ENCODE data around the gene MSI2.

Gene MSI2

DNA sequence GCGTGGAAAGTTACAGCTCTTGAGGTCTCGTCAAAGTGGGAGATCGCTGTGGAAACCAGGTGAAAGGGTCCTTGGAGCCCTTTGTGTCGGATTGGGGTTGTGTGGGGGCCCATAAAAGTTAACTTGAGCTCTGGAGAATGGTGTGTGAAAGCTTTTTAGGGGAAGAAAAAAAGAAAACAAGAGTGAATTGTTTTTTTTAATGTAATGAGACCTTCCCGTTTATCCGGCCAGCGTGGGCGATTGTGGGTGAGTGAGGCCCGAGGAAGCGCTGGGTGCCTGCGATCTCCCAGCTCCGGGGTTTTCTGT is 150.6 kb downstream of the MSI2 start:
- ChIA-PET CTCF (no interaction called here), POLR2A (no interaction called here)
- no peak for DNase-seq (ENCODE audit: extremely low spot score)
- TF ChIP-seq CTBP1 (IDR thresholded peaks at IDR 0.05; ENCODE audit: borderline replicate concordance) (no peak), NFRKB (IDR thresholded peaks at IDR 0.05) (no peak), BHLHE40 (IDR thresholded peaks at IDR 0.05; ENCODE audit: borderline replicate concordance) (no peak), TARDBP (IDR thresholded peaks at IDR 0.05) (no peak)
- TF ChIP-seq, protein P1, sequence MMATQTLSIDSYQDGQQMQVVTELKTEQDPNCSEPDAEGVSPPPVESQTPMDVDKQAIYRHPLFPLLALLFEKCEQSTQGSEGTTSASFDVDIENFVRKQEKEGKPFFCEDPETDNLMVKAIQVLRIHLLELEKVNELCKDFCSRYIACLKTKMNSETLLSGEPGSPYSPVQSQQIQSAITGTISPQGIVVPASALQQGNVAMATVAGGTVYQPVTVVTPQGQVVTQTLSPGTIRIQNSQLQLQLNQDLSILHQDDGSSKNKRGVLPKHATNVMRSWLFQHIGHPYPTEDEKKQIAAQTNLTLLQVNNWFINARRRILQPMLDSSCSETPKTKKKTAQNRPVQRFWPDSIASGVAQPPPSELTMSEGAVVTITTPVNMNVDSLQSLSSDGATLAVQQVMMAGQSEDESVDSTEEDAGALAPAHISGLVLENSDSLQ (IDR thresholded peaks at IDR 0.05), result no peak

DNA sequence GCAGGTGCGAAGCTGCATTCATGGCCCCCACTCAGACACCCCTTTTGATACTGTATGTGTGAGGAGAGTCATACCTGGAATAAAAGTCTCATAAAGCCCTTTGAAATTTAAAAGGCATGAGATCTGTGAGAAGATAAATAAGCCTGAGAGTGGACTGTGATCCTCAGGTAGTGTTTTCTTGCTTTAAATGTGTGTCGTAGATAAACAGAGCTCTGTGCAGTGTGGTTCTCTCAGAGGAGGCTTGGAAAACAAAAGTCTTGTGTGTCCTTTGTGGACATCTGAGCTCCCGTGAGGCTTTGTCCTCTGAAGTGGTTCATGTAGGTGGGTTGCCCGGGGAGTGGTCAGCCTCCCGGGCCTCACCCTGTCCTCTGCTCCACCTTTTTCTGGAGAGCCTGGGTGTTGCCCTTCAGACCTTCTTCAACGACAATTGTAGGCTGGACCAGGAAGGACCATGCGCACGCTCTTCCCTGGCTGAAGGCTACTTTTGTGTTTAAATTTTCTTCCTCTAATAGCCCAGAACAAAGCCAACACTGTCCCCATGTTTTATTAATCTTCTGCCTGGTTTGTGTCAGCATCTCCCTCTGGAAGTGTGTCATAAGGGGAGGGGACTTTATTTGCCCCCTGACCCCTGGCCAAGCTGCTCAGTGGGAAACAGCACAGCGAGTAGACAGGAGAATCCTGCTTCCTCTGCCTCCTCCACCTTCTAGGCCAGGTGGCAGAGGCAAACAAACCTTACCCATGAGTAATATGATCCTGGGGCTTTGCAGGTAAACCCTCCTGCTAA is 151.2 kb downstream of the MSI2 start:
- TF ChIP-seq LEF1 (IDR thresholded peaks at IDR 0.05; ENCODE audit: borderline replicate concordance), result no peak
- TF ChIP-seq FOXK2 (IDR thresholded peaks at IDR 0.05), result no peak
- TF ChIP-seq ELF4 (IDR thresholded peaks at IDR 0.05), result no peak
- TF ChIP-seq, protein P1 (IDR thresholded peaks at IDR 0.05), result no peak
- no peak for TF ChIP-seq L3MBTL2 (conservative IDR thresholded peaks at IDR 0.05)
- TF ChIP-seq FOXA1 (IDR thresholded peaks at IDR 0.05), result no peak
- no peak for TF ChIP-seq HDGF (IDR thresholded peaks at IDR 0.05; ENCODE audit: borderline replicate concordance)
- TF ChIP-seq BHLHE40 (IDR thresholded peaks at IDR 0.05; ENCODE audit: borderline replicate concordance), result no peak
- TF ChIP-seq SP1 (IDR thresholded peaks at IDR 0.05), result no peak
- no peak for TF ChIP-seq ARNT (IDR thresholded peaks at IDR 0.05)
- TF ChIP-seq NFRKB (IDR thresholded peaks at IDR 0.05), result no peak
- no peak for TF ChIP-seq SUZ12 (IDR thresholded peaks at IDR 0.05)
- TF ChIP-seq FOXM1 (IDR thresholded peaks at IDR 0.05; ENCODE audit: borderline replicate concordance), result no peak
- TF ChIP-seq ZNF384 (IDR thresholded peaks at IDR 0.05), result no peak
- TF ChIP-seq CTBP1 (IDR thresholded peaks at IDR 0.05; ENCODE audit: borderline replicate concordance), result no peak
- no peak for TF ChIP-seq TARDBP (IDR thresholded peaks at IDR 0.05)
- ChIA-PET POLR2A (interaction anchor here (1.1 kb wide), 1 partner anchor 71 kb away, joined by 3 read pairs; no protein-coding TSS in a partner anchor), CTCF (no interaction called here)
- DNase-seq (ENCODE audit: extremely low spot score), result no peak

DNA sequence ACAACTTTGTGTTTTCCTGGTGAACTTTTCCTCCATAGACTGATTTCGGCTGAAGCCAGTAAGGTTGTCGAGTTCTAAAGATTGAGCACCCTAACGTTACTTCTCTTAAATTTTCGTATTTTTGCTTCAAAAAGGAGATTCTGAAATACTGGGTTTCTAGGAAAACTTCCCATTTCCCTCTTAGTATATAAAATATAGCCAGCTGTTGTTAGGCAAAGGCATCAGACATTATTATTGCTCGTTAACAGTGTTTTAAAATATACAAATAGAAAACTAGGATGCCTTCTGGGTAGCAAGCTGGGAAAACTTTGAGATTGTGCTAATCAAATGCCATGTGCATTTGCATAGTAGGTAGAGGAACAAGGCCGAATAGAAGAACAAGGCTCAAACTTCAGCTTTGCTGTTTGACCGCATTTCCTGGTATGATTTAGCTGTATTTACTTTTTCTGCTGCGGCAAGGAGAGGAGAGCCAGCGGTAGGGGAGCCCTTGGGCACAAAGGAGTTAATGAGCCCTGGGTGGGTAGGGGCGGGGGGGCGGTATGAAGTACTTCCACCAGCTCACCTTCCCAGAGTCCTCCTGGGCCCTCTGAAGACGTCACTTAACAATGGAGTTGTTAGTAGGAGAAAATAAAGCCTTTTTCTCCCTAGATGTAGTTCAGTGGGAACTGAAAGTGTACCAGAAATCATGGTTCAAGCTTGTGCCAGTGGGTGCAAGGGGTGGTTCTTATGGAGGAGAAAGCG is 151.9 kb downstream of the MSI2 start:
- POLR2A ChIA-PET, result interaction anchor here (1.0 to 1.1 kb wide), 2 partner anchors 13 to 72 kb away, joined by 3 to 4 read pairs; no protein-coding TSS in a partner anchor
- CTCF ChIA-PET, result no interaction called here
- DNase-seq (ENCODE audit: extremely low spot score), result no peak
- no peak for TF ChIP-seq SUZ12 (IDR thresholded peaks at IDR 0.05)
- TF ChIP-seq HDGF (IDR thresholded peaks at IDR 0.05; ENCODE audit: borderline replicate concordance), result no peak
- no peak for TF ChIP-seq FOXA1 (IDR thresholded peaks at IDR 0.05)
- no peak for TF ChIP-seq FOXM1 (IDR thresholded peaks at IDR 0.05; ENCODE audit: borderline replicate concordance)
- no peak for TF ChIP-seq CTBP1 (IDR thresholded peaks at IDR 0.05; ENCODE audit: borderline replicate concordance)
- no peak for TF ChIP-seq ARNT (IDR thresholded peaks at IDR 0.05)
- TF ChIP-seq FOXK2 (IDR thresholded peaks at IDR 0.05), result no peak
- no peak for TF ChIP-seq L3MBTL2 (conservative IDR thresholded peaks at IDR 0.05)
- TF ChIP-seq TARDBP (IDR thresholded peaks at IDR 0.05), result no peak

DNA sequence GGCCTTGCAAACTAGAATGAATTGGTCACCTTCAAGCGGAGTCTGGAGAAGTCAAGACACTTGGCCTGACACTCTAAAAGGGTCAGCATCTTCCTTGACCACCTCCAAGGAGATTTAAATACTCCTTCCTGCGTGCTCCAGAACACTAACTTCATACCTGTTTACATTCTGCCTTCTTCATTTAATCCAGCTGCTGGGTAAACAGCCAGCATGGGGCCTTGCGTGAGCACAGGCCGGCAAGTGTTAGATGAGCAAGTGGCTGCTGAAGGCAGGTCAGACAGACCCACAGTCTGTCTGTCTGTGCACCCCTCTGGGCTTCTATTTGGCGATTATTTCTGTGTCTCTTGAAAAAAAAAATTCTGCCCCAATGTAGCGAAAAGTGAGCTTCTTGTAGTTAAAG is 153.8 kb downstream of the MSI2 start:
- DNase-seq (ENCODE audit: extremely low spot score), result no peak
- TF ChIP-seq FOXK2 (IDR thresholded peaks at IDR 0.05) (no peak), ZNF384 (IDR thresholded peaks at IDR 0.05) (no peak), FOXA1 (IDR thresholded peaks at IDR 0.05) (no peak), SP1 (IDR thresholded peaks at IDR 0.05) (no peak), FOXM1 (IDR thresholded peaks at IDR 0.05; ENCODE audit: borderline replicate concordance) (no peak)
- TF ChIP-seq, protein P1 (IDR thresholded peaks at IDR 0.05), result no peak
- CTCF ChIA-PET, result no interaction called here
- POLR2A ChIA-PET, result no interaction called here

DNA sequence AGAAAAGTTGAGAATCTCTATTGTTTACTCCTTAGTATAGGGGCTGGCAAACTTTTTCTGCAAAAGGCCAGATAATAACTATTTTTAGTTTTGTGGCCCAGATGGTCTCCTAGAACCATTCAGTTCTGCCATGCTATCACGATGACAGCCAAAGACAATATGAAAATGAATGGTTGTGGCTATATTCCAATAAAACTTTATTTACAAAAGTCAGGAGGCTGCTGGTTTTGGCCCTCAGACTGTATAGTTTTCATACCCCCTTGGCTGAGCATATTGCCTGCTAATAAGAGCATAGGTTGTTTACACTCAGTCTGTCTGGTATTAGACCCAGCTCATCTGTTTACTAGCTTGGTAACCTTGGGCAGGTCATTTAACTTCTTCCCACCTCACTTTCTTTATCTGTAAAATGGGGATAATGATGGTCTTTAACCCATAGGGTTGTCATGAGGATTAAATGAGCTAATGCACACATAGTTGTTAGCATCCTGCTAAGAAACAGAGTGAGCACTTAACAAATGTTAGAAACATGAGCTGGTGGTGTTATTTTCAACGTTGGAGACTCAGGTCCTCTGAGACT is 156.3 kb downstream of the MSI2 start:
- POLR2A ChIA-PET, result no interaction called here
- CTCF ChIA-PET, result no interaction called here
- TF ChIP-seq TARDBP (IDR thresholded peaks at IDR 0.05) (no peak), ELF4 (IDR thresholded peaks at IDR 0.05) (no peak), ZNF384 (IDR thresholded peaks at IDR 0.05) (no peak), L3MBTL2 (conservative IDR thresholded peaks at IDR 0.05) (no peak), FOXK2 (IDR thresholded peaks at IDR 0.05) (no peak), HDGF (IDR thresholded peaks at IDR 0.05; ENCODE audit: borderline replicate concordance) (no peak), NFRKB (IDR thresholded peaks at IDR 0.05) (no peak), FOXM1 (IDR thresholded peaks at IDR 0.05; ENCODE audit: borderline replicate concordance) (no peak), SUZ12 (IDR thresholded peaks at IDR 0.05) (no peak), BHLHE40 (IDR thresholded peaks at IDR 0.05; ENCODE audit: borderline replicate concordance) (no peak), FOXA1 (IDR thresholded peaks at IDR 0.05) (no peak), LEF1 (IDR thresholded peaks at IDR 0.05; ENCODE audit: borderline replicate concordance) (no peak), CTBP1 (IDR thresholded peaks at IDR 0.05; ENCODE audit: borderline replicate concordance) (no peak), SP1 (IDR thresholded peaks at IDR 0.05) (no peak), ARNT (IDR thresholded peaks at IDR 0.05) (no peak)
- TF ChIP-seq, protein P1 (IDR thresholded peaks at IDR 0.05), result no peak
- no peak for DNase-seq (ENCODE audit: extremely low spot score)

Measured in HEK293T (cell line).